ENCODE results near the gene IRGQ.

- TF ChIP-seq POLR2A (IDR thresholded peaks at IDR 0.05; ENCODE audit: low read length) (no peak), GATA1 (IDR thresholded peaks at IDR 0.05; ENCODE audit: low read depth, low read length) (no peak)
Measured at GRCh38 chr19:43586346-43586745, 9.6 kb downstream of the IRGQ start.

Data from erythroblast (primary cell).